Endodermal cell (in vitro differentiated cells): Measurements from ENCODE around the gene TBC1D32. TPM values are rescaled to one million over a fixed set of nuclear protein-coding genes. Genes with fewer than 3 reads are reported as not detected.
"Not testable (repeated sequence)": the region's sequence is repeated elsewhere in the genome, so short reads cannot be mapped to it uniquely, and the experiment has no call there.

Source experiments
- DNase-seq: peaks from one replicate; pipeline ENCODE4 v3.0.0-alpha.2; 2017
- H3K27ac ChIP-seq: 2 replicates; pipeline ENCODE4 v1.5.1; 2013; ENCODE audit warnings: mild to moderate bottlenecking, low read depth, low read length, moderate library complexity
- H3K27me3 ChIP-seq: 2 replicates; pipeline ENCODE4 v1.6.1; 2013; ENCODE audit warnings: mild to moderate bottlenecking, low read length, moderate library complexity; ENCODE audit not compliant: insufficient read depth, control insufficient read depth, poor library complexity, severe bottlenecking
- H3K36me3 ChIP-seq: 2 replicates; pipeline ENCODE4 v1.7.0; 2013; ENCODE audit warnings: mild to moderate bottlenecking, low read length, moderate library complexity; ENCODE audit not compliant: control insufficient read depth, insufficient read depth
- H3K4me1 ChIP-seq: one replicate; pipeline ENCODE4 v1.7.0; 2013; ENCODE audit warnings: low read length; ENCODE audit not compliant: control insufficient read depth, insufficient read depth
- H3K4me3 ChIP-seq: 2 replicates; pipeline ENCODE4 v1.5.1; 2013; ENCODE audit warnings: mild to moderate bottlenecking, low read length, moderate library complexity
- H3K9ac ChIP-seq: 2 replicates; pipeline ENCODE4 v1.6.1; 2013; ENCODE audit warnings: mild to moderate bottlenecking, low read length, moderate library complexity; ENCODE audit not compliant: poor library complexity, severe bottlenecking; ENCODE audit errors: extremely low read depth
- H3K9me3 ChIP-seq: 2 replicates; pipeline ENCODE4 v1.6.1; 2013; ENCODE audit warnings: mild to moderate bottlenecking, low read length, moderate library complexity; ENCODE audit not compliant: control insufficient read depth
- H3K27ac Mint-ChIP-seq: 2 replicates; pipeline ENCODE4 v1.8.0; 2020; ENCODE audit warnings: mixed read lengths
- H3K27me3 Mint-ChIP-seq: 2 replicates; pipeline ENCODE4 v1.8.0; 2021; ENCODE audit warnings: mild to moderate bottlenecking, mixed read lengths; ENCODE audit not compliant: insufficient read depth
- H3K36me3 Mint-ChIP-seq: 2 replicates; pipeline ENCODE4 v1.8.0; 2020; ENCODE audit warnings: low read depth, mixed read lengths
- H3K4me1 Mint-ChIP-seq: 2 replicates; pipeline ENCODE4 v1.8.0; 2020; ENCODE audit warnings: mixed read lengths
- H3K4me3 Mint-ChIP-seq: 2 replicates; pipeline ENCODE4 v1.8.0; 2020; ENCODE audit warnings: mild to moderate bottlenecking, moderate library complexity, mixed read lengths
- H3K9me3 Mint-ChIP-seq: 2 replicates; pipeline ENCODE4 v1.8.0; 2020; ENCODE audit warnings: mild to moderate bottlenecking, mixed read lengths
- CTCF ChIP-seq: fragments of 200-600 bp; sonication (generic); conservative IDR thresholded peaks from 2 replicates; pipeline ENCODE4 v1.5.0; 2021; ENCODE audit warnings: antibody characterized with exemption, mild to moderate bottlenecking
- WGBS, 2 experiments: methylation state at CpG; one replicate each; pipeline versions ENCODE4 v1.1.5 to v1.1.7; 2013; ENCODE audit warnings: missing lambda C conversion rate in 2 of 2, mixed read lengths in 1 of 2; ENCODE audit not compliant: insufficient coverage in 1 of 2, insufficient read length in 1 of 2; 5-methylcytosine and 5-hydroxymethylcytosine counted together
- total RNA-seq, 2 donors: library from RNA; stranded (reverse); fragmentation: NEBNext Ultra II Directional in 1 of 2; extraction: Animal tissue kit (Norgen Biotek cat#: 25700) in 1 of 2; gene quantifications; 2 replicates in 1 of 2; 3 replicates in 1 of 2; pipeline ENCODE4 v1.2.1, GENCODE V29; 2021

Gene TBC1D32
- total RNA-seq, 2 donors from 2014 or later, result 16.5 to 21.4 TPM

- 23% methylated on average over 4 of the region's 4 CpGs; no CpG with 5 or more reads in 1 of the 2 experiments for WGBS, 2 experiments
- TF ChIP-seq CTCF, result peak; percentile 90
- Mint-ChIP-seq H3K27ac (peak overlapping the region; percentile 53), H3K4me3 (no peak overlapping the region), H3K36me3 (no peaks in the 10 kb centered on the region), H3K27me3 (no peaks in the 10 kb centered on the region), H3K9me3 (no peaks in the 10 kb centered on the region), H3K4me1 (peaks cover 5% of the 10 kb centered on the region)
- Histone ChIP-seq H3K4me1 (peaks cover 3% of the 10 kb centered on the region), H3K4me3 (no peak overlapping the region), H3K27ac (no peak overlapping the region), H3K9me3 (no peaks in the 10 kb centered on the region), H3K9ac (no peak overlapping the region), H3K36me3 (no peaks in the 10 kb centered on the region), H3K27me3 (no peaks in the 10 kb centered on the region)
- no peak for DNase-seq
Measured at GRCh38 chr6:121055572-121056163, 278.6 kb downstream of the TBC1D32 start.

- not testable (repeated sequence) for H3K4me3 ChIP-seq, H3K9ac ChIP-seq, H3K4me1 ChIP-seq, H3K27ac Mint-ChIP-seq, H3K36me3 ChIP-seq, H3K4me3 Mint-ChIP-seq, H3K36me3 Mint-ChIP-seq, H3K27me3 ChIP-seq, H3K9me3 ChIP-seq, DNase-seq, H3K27ac ChIP-seq, H3K27me3 Mint-ChIP-seq, H3K4me1 Mint-ChIP-seq
- 82% methylated on average over 3 of the region's 4 CpGs; no CpG with 5 or more reads in 1 of the 2 experiments for WGBS, 2 experiments
- peaks cover 10% of the 10 kb centered on the region for H3K9me3 Mint-ChIP-seq
Measured at GRCh38 chr6:121048593-121048992, 285.7 kb downstream of the TBC1D32 start.

GRCh38 chr6:121044905-121045304, 289.4 kb downstream of the TBC1D32 start:
- peaks cover 30% of the 10 kb centered on the region for H3K9me3 Mint-ChIP-seq
- 90 to 100% methylated on average over 1 to 2 of the region's 2 CpGs for WGBS, 2 experiments
- not testable (repeated sequence) for H3K9ac ChIP-seq, H3K4me3 ChIP-seq, H3K27me3 Mint-ChIP-seq, H3K27me3 ChIP-seq, DNase-seq, H3K36me3 ChIP-seq, H3K27ac Mint-ChIP-seq, H3K9me3 ChIP-seq, H3K4me1 ChIP-seq, H3K4me3 Mint-ChIP-seq, H3K36me3 Mint-ChIP-seq, H3K27ac ChIP-seq
- TF ChIP-seq CTCF, result peak; percentile 52
- peaks cover 16% of the 10 kb centered on the region for H3K4me1 Mint-ChIP-seq

- H3K27ac ChIP-seq, H3K4me3 ChIP-seq, H3K27me3 ChIP-seq, H3K4me1 ChIP-seq, H3K9ac ChIP-seq, DNase-seq, H3K27me3 Mint-ChIP-seq, H3K9me3 ChIP-seq, H3K4me3 Mint-ChIP-seq, H3K36me3 ChIP-seq: not testable (repeated sequence)
- Mint-ChIP-seq H3K27ac (peak overlapping the region; percentile 67), H3K9me3 (peaks cover 37% of the 10 kb centered on the region), H3K4me1 (peaks cover 16% of the 10 kb centered on the region), H3K36me3 (peaks cover 16% of the 10 kb centered on the region)
- 91 to 100% methylated on average over 1 to 8 of the region's 8 CpGs for WGBS, 2 experiments
Measured at GRCh38 chr6:121043706-121044105, 290.6 kb downstream of the TBC1D32 start.

- H3K36me3 ChIP-seq, DNase-seq, H3K9me3 ChIP-seq, H3K27me3 Mint-ChIP-seq, H3K27me3 ChIP-seq, H3K4me1 ChIP-seq, H3K4me3 Mint-ChIP-seq, H3K27ac ChIP-seq, H3K9ac ChIP-seq, H3K4me3 ChIP-seq: not testable (repeated sequence)
- peaks cover 16% of the 10 kb centered on the region for H3K4me1 Mint-ChIP-seq
- peaks cover 32% of the 10 kb centered on the region for H3K9me3 Mint-ChIP-seq
- peaks cover 16% of the 10 kb centered on the region for H3K36me3 Mint-ChIP-seq
- 95 to 100% methylated on average over 1 to 6 of the region's 6 CpGs for WGBS, 2 experiments
- H3K27ac Mint-ChIP-seq, result peak overlapping the region; percentile 67
Measured at GRCh38 chr6:121043211-121043610, 291.1 kb downstream of the TBC1D32 start.
